Right lobe of liver (tissue), 6 donors: Measurements from ENCODE around the gene CASKIN1. TPM values are rescaled to one million over a fixed set of nuclear protein-coding genes. Genes with fewer than 3 reads are reported as not detected.

ENCODE experiments used
- ATAC-seq, 4 donors: fragments of 200-7000 bp; cut with Tn5 transposase; one replicate each; pipeline ENCODE4 v1.9.1; 2020; ENCODE audit warnings: mild to moderate bottlenecking in 4 of 4, moderate library complexity in 4 of 4
- DNase-seq, 3 donors: peaks; one replicate each; pipeline ENCODE4 v3.0.0-alpha.2; 2020
- H3K27ac ChIP-seq, 3 donors: fragments of 200-600 bp; one replicate each; pipeline ENCODE4 v1.8.0; 2022
- H3K27me3 ChIP-seq, 2 donors: fragments of 200-600 bp; one replicate each; pipeline ENCODE4 v1.8.0; 2022
- H3K36me3 ChIP-seq, 4 donors: fragments of 200-600 bp; sonication (generic) in 1 of 4; one replicate each; pipeline versions ENCODE4 v1.5.1 to v1.8.0; 2017 to 2022; ENCODE audit warnings: control low read depth in 1 of 4
- H3K4me1 ChIP-seq, 4 donors: fragments of 200-600 bp; sonication (generic) in 1 of 4; one replicate each; pipeline versions ENCODE4 v1.5.1 to v1.8.0; 2017 to 2022; ENCODE audit warnings: control low read depth in 1 of 4
- H3K4me3 ChIP-seq, 3 donors: fragments of 200-600 bp; one replicate each; pipeline ENCODE4 v1.8.0; 2022
- H3K9me3 ChIP-seq, 4 donors: fragments of 200-600 bp; sonication (generic) in 1 of 4; one replicate each; pipeline versions ENCODE4 v1.5.1 to v1.8.0; 2017 to 2022; ENCODE audit warnings: control low read depth in 1 of 4
- CTCF ChIP-seq, 4 donors: fragments of 200-600 bp in 3 of 4; fragments of 450-650 bp in 1 of 4; IDR thresholded peaks; one replicate each; pipeline versions ENCODE4 v1.5.1 to v1.8.0; 2016 to 2022; ENCODE audit warnings: antibody characterized with exemption in 4 of 4, mild to moderate bottlenecking in 2 of 4
- POLR2A ChIP-seq: fragments of 450-650 bp; IDR thresholded peaks from one replicate; pipeline ENCODE4 v1.6.1; 2017; ENCODE audit warnings: antibody characterized with exemption, mild to moderate bottlenecking
- WGBS: methylation state at CpG from one replicate; pipeline ENCODE4 v1.1.6; 2018; ENCODE audit warnings: low coverage, low lambda C conversion rate; ENCODE audit not compliant: insufficient coverage; ENCODE audit errors: missing lambda C conversion rate; 5-methylcytosine and 5-hydroxymethylcytosine counted together
- intact Hi-C, 2 donors: fragments of 100-400 bp; cut with DNase I; formaldehyde crosslinking; loops; one replicate each; pipeline versions ENCODE4 v1.11.2 to v1.14.1; 2022
- total RNA-seq, 6 experiments: library from RNA; depleted of rRNA in 2 of 6; stranded (reverse); fragments of >200 nt in 2 of 6; fragmentation: NEBNext Ultra II Directional in 3 of 6; extraction: Animal tissue kit (Norgen Biotek cat#: 25700) in 3 of 6; gene quantifications; one replicate each; pipeline versions ENCODE4 v1.1.0 to v1.2.4, GENCODE V29; 2016 to 2023
- donor health status: DM: no; HTN: yes; CAD: no.
- donor health status: DM: no; HTN: no; CAD: no.
- donor health status: DM: no; HTN: no; CAD: no.
- donor health status: DM: no; HTN: yes; CAD: no.
- donor health status: DM: no; HTN: yes; CAD: no.

Gene CASKIN1
- total RNA-seq, 6 experiments from 2014 or later, result not detected

GRCh38 chr16:2194166-2194834 lies 2.1 kb downstream of the CASKIN1 start:
- ATAC-seq (no peak), DNase-seq (no peak)
- intact Hi-C loops, result loop anchor here (10.0 kb wide), 1 partner anchor 311 kb away; no protein-coding TSS in a partner anchor
- no peak for TF ChIP-seq POLR2A
- WGBS, result 45% methylated on average over 4 of the region's 16 CpGs
- Histone ChIP-seq H3K4me3 (no peak overlapping the region), H3K9me3 (no peaks in the 10 kb centered on the region), H3K4me1 (peaks cover 0 to 10% (median 0%) of the 10 kb centered on the region in 4 donors), H3K27ac (no peak overlapping the region), H3K36me3 (no peaks in the 10 kb centered on the region), H3K27me3 (peaks cover 0 to 11% of the 10 kb centered on the region in 2 donors)

- Histone ChIP-seq H3K9me3 (no peaks in the 10 kb centered on the region), H3K27ac (no peak overlapping the region), H3K36me3 (no peaks in the 10 kb centered on the region), H3K27me3 (peaks cover 0 to 11% of the 10 kb centered on the region in 2 donors), H3K4me1 (peaks cover 0 to 10% (median 0%) of the 10 kb centered on the region in 4 donors), H3K4me3 (no peak overlapping the region)
- DNase-seq (no peak), ATAC-seq (no peak)
- intact Hi-C loops, result loop anchor here (10.0 kb wide), 1 partner anchor 313 kb away; no protein-coding TSS in a partner anchor
- TF ChIP-seq POLR2A (no peak), CTCF (IDR thresholded peaks at IDR 0.05) (no peak)
- WGBS, result 74% methylated on average over 4 of the region's 11 CpGs
These were observed 5.0 kb downstream of the CASKIN1 start for GRCh38 chr16:2191446-2191706.

GRCh38 chr16:2190659-2191445 lies 5.6 kb downstream of the CASKIN1 start:
- ATAC-seq, result no peak
- H3K27me3 ChIP-seq, result peaks cover 0 to 8% of the 10 kb centered on the region in 2 donors
- H3K36me3 ChIP-seq, result no peaks in the 10 kb centered on the region
- H3K27ac ChIP-seq, result no peak overlapping the region
- no peaks in the 10 kb centered on the region for H3K9me3 ChIP-seq
- WGBS, result 100% methylated on average over 2 of the region's 25 CpGs
- H3K4me3 ChIP-seq, result no peak overlapping the region
- no peak for DNase-seq
- intact Hi-C loops, result loop anchor here (10.0 kb wide), 1 partner anchor 314 kb away; no protein-coding TSS in a partner anchor
- peaks cover 0 to 6% (median 0%) of the 10 kb centered on the region in 4 donors for H3K4me1 ChIP-seq
- TF ChIP-seq CTCF (IDR thresholded peaks at IDR 0.05), result no peak
- TF ChIP-seq POLR2A, result no peak

DNA sequence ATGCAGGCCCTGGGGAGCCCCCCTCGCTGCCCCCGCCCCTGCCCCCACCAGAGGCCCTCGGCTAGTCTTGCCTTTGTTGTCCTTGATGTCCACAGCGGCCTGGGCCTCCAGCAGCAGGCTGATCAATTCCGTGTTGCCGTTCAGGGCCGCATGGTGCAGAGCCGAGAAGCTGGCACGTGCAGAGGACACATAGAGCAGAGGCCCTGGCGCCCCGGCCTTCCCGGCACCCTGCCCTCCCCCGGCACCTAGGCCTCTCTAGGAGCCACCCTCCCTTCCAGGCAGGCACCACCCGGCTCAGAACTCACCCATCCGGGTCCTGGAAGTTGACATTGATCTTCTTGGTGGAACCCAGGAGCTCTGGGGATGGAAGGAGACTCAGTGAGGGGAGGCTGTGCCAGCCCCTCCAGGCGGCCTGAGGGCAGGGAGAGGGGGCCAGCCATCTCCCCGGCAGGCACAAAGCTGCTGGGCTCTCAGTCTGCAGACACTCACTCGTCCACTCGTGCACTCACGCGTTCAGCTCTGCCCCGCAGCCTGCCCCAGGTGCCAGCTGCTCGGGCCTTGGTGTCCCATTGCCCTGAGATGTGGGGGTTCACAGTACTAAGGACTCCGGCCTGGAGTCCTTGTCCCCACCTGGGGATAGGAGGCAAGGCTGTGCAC lies 6.3 kb downstream of the CASKIN1 start:
- TF ChIP-seq POLR2A, result no peak
- no peak for TF ChIP-seq CTCF (IDR thresholded peaks at IDR 0.05)
- H3K27me3 ChIP-seq, result peaks cover 0 to under 1% of the 10 kb centered on the region in 2 donors
- H3K27ac ChIP-seq, result no peak overlapping the region
- H3K36me3 ChIP-seq, result no peaks in the 10 kb centered on the region
- DNase-seq (no peak), ATAC-seq (no peak)
- no peak overlapping the region for H3K4me3 ChIP-seq
- WGBS, result 36% methylated on average over 2 of the region's 24 CpGs
- H3K9me3 ChIP-seq, result no peaks in the 10 kb centered on the region
- intact Hi-C loops, result loop anchor here (10.0 kb wide), 1 partner anchor 315 kb away; no protein-coding TSS in a partner anchor
- H3K4me1 ChIP-seq, result no peaks in the 10 kb centered on the region
